HG03280 (cell line): Measurements from ENCODE around the gene C10orf62.
"Not testable (repeated sequence)": the region's sequence is repeated elsewhere in the genome, so short reads cannot be mapped to it uniquely, and the experiment has no call there.

ENCODE experiments used
- ATAC-seq: cut with Tn5 transposase; IDR thresholded peaks from one replicate; pipeline ENCODE4 v1.9.1; 2021; ENCODE audit warnings: mild to moderate bottlenecking, moderate library complexity; ENCODE audit not compliant: unreplicated experiment

Gene C10orf62

DNA sequence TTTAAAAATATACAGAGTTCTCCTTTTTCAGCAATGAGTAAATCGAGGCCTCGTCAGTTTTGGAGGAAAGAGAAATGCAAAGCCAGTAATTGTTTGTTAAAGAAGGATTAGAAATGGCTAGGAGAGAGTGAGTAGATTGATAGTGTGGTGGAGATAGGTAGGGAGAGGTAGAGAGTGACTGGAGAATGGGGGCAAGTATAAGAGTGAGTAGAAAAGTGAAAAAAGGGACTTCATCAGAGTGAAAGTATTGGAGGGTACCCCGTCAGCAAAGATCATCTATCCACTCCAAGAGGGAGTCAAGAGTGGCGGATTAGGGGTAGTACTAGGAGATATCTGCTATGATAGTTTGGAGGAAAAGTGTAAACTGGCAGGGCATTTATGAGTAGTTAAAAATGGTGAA lies 26.2 kb upstream of the C10orf62 start:
- no peak for ATAC-seq

DNA sequence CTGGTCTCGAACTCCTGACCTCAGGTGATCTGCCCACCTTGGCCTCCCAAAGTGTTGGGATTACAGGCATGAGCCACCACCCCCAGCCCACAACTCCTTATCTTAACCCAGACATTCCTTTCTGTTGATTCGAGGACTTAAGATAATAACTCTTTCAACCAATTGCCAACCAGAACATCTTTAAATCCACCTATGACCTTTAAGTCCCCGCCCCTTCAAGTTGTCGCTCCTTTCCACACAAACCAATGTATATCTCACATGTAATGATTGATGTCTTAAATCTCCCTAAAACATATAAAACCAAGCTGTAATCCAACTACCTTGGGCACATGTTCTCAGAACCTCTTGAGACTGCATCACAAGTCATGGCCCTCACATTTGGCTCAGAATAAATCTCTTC lies 24.7 kb upstream of the C10orf62 start:
- no peak for ATAC-seq

- ATAC-seq: no peak
Observed at GRCh38 chr10:97566336-97566996, 23.1 kb upstream of the C10orf62 start.

GRCh38 chr10:97567891-97568290 lies 21.6 kb upstream of the C10orf62 start:
- ATAC-seq: no peak

GRCh38 chr10:97570146-97570788 lies 19.3 kb upstream of the C10orf62 start:
- no peak for ATAC-seq

GRCh38 chr10:97570789-97571471 lies 18.6 kb upstream of the C10orf62 start:
- no peak for ATAC-seq

DNA sequence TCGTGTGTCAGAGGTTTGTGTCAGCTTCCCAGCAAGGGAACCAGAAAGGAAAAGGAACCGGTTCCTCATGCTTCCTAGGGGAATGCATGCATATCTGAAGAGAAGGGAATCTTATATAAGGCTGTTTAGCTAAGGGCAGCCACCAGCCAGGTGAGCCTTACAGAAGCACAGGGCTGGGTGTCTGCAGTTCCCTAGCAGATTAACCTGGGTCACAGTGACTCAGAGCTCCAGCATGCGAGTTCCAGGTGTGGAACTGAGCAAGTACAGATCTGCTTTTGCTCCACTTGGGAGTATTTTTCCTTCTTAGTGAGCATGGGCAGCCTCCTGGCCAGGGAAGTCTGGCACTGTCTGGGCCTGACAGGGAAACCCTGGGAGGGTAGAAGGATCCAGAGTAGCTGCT lies 17.9 kb upstream of the C10orf62 start:
- no peak for ATAC-seq

DNA sequence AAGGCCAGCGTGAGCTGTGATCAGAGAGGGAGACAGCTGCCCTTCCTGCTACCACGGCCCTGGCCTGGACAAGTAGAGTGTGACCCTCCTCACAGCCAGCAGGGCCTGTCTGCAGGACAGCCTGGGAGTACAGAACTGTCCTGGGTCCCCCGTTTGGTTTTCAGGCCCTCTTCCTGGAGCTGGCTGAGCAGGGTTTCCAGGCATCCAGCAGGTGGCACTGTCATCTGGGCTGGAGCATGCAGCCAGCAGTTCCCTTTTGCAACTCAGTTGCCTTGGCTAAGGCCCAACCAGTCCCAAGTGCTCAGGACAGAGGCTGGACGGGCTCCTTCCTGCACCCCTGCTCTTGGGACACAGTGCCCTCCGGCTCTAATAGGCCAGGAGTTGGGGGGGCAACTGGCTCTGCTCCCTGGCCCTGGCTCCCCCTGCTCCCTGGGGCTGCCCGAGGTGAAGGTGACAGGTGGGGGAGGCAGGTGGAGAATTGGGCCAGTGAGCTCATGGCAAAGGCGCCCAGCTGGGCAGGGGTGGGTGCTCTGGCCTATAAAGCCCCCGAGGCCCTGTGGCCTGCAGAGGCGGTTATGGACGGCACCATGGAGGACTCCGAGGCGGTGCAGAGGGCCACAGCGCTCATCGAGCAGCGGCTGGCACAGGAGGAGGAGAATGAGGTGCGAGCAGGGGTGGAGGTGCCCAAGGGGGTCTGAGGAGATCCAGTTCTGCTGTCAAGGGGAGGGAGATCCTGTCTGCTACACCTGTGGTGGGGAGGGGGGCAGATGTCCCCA lies 17.1 kb upstream of the C10orf62 start, which contains the start of gene ANKRD2:
TSS of gene ANKRD2 (plus strand) at position 566 of the 776 bp plus-strand sequence. CDS start at position 576, 10 bp downstream.
- peak; percentile 54 for ATAC-seq

DNA sequence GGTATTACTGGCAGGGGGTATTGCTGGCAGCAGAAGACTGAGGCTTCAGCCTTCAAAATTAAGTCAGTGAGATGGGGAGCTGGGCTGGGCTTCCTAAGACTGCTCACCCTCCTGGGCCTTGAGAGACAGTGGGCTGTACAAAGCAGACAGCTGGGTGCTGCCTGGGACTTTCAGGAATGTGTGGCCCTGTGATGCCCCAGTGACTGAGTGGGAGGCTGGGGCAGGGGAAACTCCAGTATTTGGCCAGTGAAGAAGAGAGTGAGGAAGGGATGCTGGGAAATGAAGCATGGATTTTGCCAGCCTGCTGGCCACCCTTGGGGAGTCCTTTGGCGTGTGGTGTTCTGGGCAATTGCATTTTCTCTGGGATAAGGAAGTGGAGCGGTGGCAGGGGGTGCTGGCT lies 16.5 kb upstream of the C10orf62 start:
- ATAC-seq: no peak

DNA sequence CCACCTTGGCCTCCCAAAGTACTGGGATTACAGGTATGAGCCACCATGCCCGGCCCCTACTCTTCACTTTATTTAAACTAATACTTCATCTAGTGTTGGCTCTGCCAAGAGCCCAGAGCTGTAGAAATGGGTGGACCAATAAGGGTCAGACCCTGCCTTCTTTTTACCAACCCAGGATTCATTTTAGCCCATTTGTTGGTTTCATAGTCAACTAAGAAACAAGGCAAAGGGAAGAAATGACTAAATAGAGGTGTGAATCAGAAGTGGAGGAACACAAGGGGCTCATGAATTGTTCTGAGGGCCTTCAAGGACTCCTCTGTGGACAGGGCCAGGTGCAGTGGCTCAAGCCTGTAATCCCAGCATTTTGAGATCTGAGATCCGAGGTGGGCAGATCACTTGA lies 15.8 kb upstream of the C10orf62 start:
- no peak for ATAC-seq

- no peak for ATAC-seq
Observed at GRCh38 chr10:97574374-97575126, 15.0 kb upstream of the C10orf62 start.

GRCh38 chr10:97575127-97575668 lies 14.3 kb upstream of the C10orf62 start:
- ATAC-seq: no peak

GRCh38 chr10:97576487-97576886 lies 13.0 kb upstream of the C10orf62 start:
- ATAC-seq: not testable (repeated sequence)

GRCh38 chr10:97577701-97578100 lies 11.8 kb upstream of the C10orf62 start:
- no peak for ATAC-seq

DNA sequence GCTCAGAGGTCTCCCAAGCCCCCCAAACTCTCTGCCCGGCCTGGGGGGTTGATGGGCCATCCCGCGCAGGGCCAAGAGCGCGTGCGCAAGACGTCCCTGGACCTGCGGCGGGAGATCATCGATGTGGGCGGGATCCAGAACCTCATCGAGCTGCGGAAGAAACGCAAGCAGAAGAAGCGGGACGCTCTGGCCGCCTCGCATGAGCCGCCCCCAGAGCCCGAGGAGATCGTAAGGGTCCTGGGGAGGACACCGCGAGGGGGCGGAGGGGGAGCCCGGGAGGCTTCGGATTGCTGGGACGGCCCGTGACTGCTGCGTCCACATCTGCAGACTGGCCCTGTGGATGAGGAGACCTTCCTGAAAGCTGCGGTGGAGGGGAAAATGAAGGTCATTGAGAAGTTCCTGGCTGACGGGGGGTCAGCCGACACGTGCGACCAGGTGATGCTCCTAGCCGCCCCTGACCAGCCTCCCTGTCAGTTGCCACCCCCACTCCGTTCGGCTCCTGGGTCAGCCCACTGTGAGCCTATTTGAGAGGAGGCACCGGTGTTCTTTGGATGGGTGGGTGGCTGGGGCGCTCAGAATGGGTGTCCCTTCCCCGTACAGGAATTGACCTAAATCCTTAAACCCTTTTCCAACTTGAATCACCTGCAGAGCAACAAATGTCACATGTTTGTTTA lies 11.2 kb upstream of the C10orf62 start:
- no peak for ATAC-seq

- ATAC-seq: no peak
Observed at GRCh38 chr10:97580421-97581367, 8.8 kb upstream of the C10orf62 start.

- ATAC-seq: no peak
Observed at GRCh38 chr10:97582169-97582568, 7.4 kb upstream of the C10orf62 start.

DNA sequence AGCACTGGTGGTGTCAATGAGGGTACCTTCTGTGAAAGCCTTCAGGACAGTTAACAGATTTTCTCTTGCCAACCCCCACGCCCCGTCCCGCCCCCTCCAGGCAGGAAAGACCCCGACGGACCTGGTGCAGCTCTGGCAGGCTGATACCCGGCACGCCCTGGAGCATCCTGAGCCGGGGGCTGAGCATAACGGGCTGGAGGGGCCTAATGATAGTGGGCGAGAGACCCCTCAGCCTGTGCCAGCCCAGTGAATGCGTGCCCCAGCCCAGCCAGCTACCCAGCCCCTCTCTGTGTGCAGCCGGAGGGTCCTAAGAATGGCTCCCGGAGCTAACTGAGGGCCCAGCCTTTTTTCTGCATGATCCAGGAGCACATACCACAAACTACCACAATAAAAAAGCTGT lies 6.0 kb upstream of the C10orf62 start:
- no peak for ATAC-seq
